HL-60 (cell line): ENCODE results near the gene CBLC.

Experiments used
- CTCF ChIP-seq: IDR thresholded peaks from one replicate; pipeline ENCODE4 v1.5.1; 2011; ENCODE audit warnings: low read length, control low read depth, inconsistent platforms; ENCODE audit not compliant: insufficient read depth
- GABPA ChIP-seq: IDR thresholded peaks from 2 replicates; pipeline ENCODE4 v1.6.1; 2012; ENCODE audit warnings: low read depth
- POLR2AphosphoS5 ChIP-seq: IDR thresholded peaks from 2 replicates; pipeline ENCODE4 v1.6.1; 2012; ENCODE audit warnings: low read depth

GRCh38 chr19:44813841-44814470 lies 36.3 kb downstream of the CBLC start:
- TF ChIP-seq CTCF (no peak), POLR2AphosphoS5 (no peak), GABPA (no peak)
